Skeletal muscle tissue (tissue), 4 donors: ENCODE measurements around the gene TAF5L. TPM values are rescaled to one million over a fixed set of nuclear protein-coding genes. Genes with fewer than 3 reads are reported as not detected.

Experiments used
- H3K27ac ChIP-seq: one replicate; pipeline ENCODE4 v1.7.0; 2013; ENCODE audit warnings: mild to moderate bottlenecking, low read depth, low read length, inconsistent platforms
- H3K27me3 ChIP-seq, 3 donors: one replicate each; pipeline ENCODE4 v1.7.0; 2013; ENCODE audit warnings: low read length in 3 of 3; ENCODE audit not compliant: control insufficient read depth in 3 of 3, insufficient read depth in 3 of 3
- H3K36me3 ChIP-seq, 3 donors: one replicate each; pipeline ENCODE4 v1.7.0; 2013; ENCODE audit warnings: low read length in 3 of 3; ENCODE audit not compliant: control insufficient read depth in 3 of 3, insufficient read depth in 3 of 3
- H3K4me1 ChIP-seq, 3 donors: one replicate each; pipeline ENCODE4 v1.7.0; 2013; ENCODE audit warnings: low read length in 3 of 3, mild to moderate bottlenecking in 3 of 3; ENCODE audit not compliant: control insufficient read depth in 3 of 3, insufficient read depth in 3 of 3
- H3K4me3 ChIP-seq, 3 donors: one replicate each; pipeline ENCODE4 v1.7.0; 2013; ENCODE audit warnings: low read length in 3 of 3
- H3K9ac ChIP-seq, 3 donors: one replicate each; pipeline ENCODE4 v1.7.0; 2013; ENCODE audit warnings: low read length in 3 of 3, mild to moderate bottlenecking in 3 of 3, moderate library complexity in 2 of 3, low read depth in 1 of 3
- H3K9me3 ChIP-seq, 3 donors: one replicate each; pipeline ENCODE4 v1.7.0; 2013; ENCODE audit warnings: low read length in 3 of 3; ENCODE audit not compliant: control insufficient read depth in 3 of 3
- total RNA-seq: library from RNA; depleted of rRNA; stranded (reverse); fragments of >200 nt; gene quantifications from one replicate; pipeline ENCODE4 v1.2.3, GENCODE V29; 2014
- donor health status: Osteomylitis.

TAF5L gene
- total RNA-seq, 1 donor from 2014 or later: 9.9 TPM

DNA sequence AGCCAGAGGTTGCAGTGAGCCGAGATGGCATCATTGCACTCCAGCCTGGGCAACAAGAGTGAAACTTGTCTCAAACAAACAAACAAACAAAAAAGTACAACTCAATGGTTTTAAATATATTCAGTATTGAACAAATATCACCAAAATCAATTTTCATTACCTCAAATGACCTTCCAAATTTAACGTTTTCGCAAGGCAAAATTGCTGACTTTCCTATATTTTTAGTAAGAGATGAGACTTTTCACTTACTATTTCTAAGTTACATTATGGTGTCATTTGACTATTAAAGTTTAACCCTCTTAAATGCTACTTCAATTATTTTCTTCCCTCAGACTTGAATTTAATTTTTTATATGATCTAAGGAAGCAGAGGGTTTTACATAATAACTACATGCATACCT is 44.4 kb downstream of the TAF5L start:
- H3K4me1 ChIP-seq: peaks cover 8 to 13% (median 11%) of the 10 kb centered on the region in 3 donors
- no peak overlapping the region for H3K27ac ChIP-seq
- no peak overlapping the region for H3K9ac ChIP-seq
- no peak overlapping the region for H3K4me3 ChIP-seq
- no peaks in the 10 kb centered on the region for H3K36me3 ChIP-seq
- H3K9me3 ChIP-seq: no peaks in the 10 kb centered on the region
- H3K27me3 ChIP-seq: no peaks in the 10 kb centered on the region

DNA sequence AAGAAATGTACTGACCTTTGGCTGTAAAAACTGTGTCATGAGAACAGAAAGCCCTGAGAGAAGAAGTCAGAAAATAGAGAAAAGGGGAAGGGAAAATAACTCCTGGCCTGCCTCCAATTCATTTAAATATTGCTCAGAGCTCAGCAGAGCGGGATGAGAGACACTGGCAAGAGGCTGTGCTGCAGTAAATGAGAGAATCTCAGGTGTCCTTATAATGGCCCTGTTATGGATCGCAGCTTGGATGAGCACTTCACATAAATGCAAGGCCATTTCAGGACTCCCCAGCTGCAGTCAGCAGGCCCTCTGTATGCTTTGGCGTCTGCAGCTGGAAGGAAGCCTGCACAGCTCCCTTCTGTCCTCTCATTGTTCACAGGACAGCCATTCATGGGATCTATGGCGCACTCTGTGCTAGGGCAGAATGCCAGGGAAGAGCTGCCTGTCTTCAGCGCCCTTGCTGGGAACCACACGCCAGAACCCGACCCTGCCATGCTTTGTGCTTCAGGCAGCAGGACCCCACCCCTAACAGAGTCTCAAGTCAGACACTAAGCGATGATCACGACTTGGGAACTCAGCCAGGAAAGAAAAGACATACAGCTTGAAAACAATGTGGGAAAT is 46.8 kb downstream of the TAF5L start:
- H3K27ac ChIP-seq: peak overlapping the region; percentile 9
- no peaks in the 10 kb centered on the region for H3K36me3 ChIP-seq
- H3K9me3 ChIP-seq: no peaks in the 10 kb centered on the region
- H3K27me3 ChIP-seq: no peaks in the 10 kb centered on the region
- H3K9ac ChIP-seq: peak overlapping the region in 1 of 3 donors; percentile 66
- peaks cover 8 to 13% (median 11%) of the 10 kb centered on the region in 3 donors for H3K4me1 ChIP-seq
- peak overlapping the region in 2 of 3 donors; percentile 30 to 42 for H3K4me3 ChIP-seq

DNA sequence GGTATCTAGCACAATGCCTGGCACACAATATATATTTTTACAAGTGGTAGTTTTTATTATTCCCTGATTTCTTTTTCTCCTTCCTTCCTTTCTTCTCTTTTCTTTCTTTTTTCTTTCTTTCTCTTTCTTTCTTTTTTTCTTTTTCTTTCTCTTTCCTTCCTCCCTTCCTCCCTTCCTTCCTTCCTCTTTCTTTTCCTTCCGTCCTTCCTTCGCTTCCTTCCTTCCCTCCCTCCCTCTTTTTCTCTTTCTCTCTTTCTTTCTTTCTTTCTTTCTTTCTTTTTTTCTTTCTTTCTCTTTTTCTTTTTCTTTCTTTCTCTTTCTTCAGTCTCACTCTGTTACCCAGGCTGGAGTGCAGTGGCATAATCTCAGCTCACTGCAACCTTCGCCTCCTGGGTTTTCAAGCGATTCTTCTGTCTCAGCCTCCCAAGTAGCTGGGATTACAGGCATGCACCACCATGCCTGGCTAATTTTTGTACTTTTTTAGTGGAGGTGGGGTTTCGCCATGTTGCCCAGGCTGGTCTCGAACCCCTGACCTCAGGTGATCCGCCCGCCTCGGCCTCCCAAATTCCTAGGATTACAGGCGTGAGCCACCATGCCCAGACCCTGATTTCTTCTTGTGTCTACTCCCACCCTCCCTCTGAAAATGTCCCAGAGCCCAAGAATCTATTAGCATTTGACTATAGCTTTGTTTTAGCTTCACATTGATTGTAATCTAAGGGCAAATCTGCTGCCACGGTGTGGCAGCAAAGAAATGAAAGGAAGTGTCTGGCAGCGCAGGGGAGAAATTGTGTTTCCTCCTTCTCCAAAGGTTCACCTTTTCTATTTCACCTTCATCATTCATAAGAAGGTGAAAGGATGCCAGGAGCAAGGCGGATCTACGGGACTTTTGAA is 47.5 kb downstream of the TAF5L start:
- no peak overlapping the region for H3K4me3 ChIP-seq
- H3K36me3 ChIP-seq: no peaks in the 10 kb centered on the region
- H3K4me1 ChIP-seq: peaks cover 8 to 13% (median 11%) of the 10 kb centered on the region in 3 donors
- no peaks in the 10 kb centered on the region for H3K27me3 ChIP-seq
- peak overlapping the region; percentile 9 for H3K27ac ChIP-seq
- no peak overlapping the region for H3K9ac ChIP-seq
- H3K9me3 ChIP-seq: no peaks in the 10 kb centered on the region

DNA sequence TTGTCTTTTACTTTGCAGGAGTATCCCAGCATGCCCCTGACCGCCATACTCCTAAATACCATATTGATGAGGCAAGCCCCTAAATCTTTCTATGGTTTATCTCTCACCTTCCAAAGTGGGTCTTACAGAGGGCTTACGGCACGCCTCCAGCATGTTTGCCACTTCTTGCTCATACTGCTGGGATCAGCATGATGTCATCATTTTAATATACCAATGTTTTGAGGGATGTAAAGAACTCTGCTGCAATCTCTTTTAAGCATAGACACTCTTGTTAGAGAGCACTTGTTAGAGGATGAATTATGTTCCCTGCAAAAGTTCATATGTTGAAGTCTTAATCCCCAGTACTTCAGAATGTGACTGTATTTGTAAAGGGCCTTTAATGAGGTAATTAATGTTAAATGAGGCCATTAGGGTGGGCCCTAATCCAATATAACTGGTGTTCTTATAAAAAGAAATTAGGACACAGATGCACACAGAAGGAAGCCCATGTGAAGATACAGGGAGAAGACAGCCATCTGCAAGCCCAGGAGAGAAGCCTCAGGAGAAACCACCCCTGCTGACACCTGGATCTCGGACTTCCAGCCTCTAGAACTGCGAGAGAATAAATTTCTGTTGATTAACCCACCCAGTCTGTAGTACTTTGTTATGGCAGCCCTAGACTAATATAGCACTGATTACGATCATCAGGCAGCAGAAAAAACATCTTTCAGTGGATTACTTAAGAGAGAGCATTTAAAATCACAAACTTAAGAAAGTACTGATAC is 51.1 kb downstream of the TAF5L start:
- no peaks in the 10 kb centered on the region for H3K36me3 ChIP-seq
- H3K4me1 ChIP-seq: peaks cover 6 to 8% (median 7%) of the 10 kb centered on the region in 3 donors
- no peak overlapping the region for H3K27ac ChIP-seq
- H3K9ac ChIP-seq: no peak overlapping the region
- H3K27me3 ChIP-seq: no peaks in the 10 kb centered on the region
- H3K9me3 ChIP-seq: no peaks in the 10 kb centered on the region
- H3K4me3 ChIP-seq: no peak overlapping the region

DNA sequence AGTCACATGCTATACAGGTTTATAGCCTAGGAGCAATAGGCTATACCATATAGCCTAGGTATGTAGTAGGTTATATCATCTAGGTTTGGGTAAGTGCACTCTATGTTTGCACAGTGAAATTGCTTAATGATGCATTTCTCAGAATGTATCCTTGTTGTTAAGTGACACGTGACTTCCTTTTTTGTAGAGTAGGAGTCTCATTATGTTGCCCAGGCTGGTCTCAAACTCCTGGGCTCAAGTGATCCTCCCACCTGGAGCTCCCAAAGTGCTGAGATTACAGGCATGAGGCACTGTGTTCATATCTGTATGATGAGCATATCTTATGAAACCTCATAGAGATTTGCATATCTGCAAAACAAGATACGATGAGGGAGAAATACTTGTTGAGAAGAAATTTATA is 53.6 kb downstream of the TAF5L start:
- Histone ChIP-seq H3K27me3 (no peaks in the 10 kb centered on the region), H3K27ac (no peak overlapping the region), H3K9me3 (no peaks in the 10 kb centered on the region), H3K4me1 (no peaks in the 10 kb centered on the region), H3K4me3 (no peak overlapping the region), H3K9ac (no peak overlapping the region), H3K36me3 (no peaks in the 10 kb centered on the region)

DNA sequence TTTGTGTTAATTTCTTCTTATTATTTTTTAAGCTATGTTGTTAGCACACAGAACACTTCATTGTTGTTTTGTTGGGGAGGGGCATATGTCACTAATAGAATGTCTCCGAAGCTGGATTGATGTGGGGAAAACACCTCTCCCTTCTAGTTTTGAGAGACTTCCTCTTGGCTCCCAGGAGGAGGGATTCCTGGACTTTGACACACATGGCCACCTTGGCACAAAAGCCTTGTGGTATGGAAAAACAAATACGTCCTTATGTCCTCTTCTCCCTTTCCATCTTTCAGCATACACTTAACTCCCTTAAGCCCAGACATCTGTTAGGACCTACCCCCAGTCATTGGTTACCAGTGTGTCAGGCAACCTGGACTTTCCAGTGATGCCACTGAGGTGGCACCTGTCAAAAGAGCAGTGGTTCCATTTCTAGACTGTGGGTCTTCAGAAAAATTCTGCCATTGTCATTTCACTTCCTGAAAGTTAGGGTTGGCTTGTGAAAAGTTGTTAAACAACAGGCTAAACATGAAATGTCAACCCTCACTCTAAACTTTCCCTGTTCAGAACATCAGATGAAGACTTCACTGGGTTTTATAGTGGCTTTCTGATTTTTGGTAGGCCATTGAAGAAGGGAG is 54.9 kb downstream of the TAF5L start:
- no peak overlapping the region for H3K4me3 ChIP-seq
- no peak overlapping the region for H3K27ac ChIP-seq
- no peaks in the 10 kb centered on the region for H3K27me3 ChIP-seq
- no peaks in the 10 kb centered on the region for H3K4me1 ChIP-seq
- H3K36me3 ChIP-seq: no peaks in the 10 kb centered on the region
- no peak overlapping the region for H3K9ac ChIP-seq
- H3K9me3 ChIP-seq: no peaks in the 10 kb centered on the region

DNA sequence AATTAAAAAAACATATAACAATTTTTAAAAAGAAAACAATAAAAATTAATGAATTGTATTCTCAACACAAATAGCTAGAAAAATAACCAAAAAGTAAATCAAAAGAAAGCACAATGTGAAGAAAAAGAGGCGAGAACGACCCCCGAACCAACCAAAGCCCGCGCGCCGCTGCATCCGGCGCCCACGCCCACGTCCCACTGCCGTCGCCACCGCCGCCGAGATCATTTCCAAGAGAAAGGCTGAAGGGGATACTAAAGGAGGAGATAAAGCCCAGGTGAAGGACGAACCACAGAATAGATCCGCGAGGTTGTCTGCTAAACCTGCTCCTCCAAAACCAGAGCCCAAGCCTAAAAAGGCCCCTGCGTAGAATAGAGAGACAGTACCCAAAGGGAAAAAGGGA is 55.6 kb downstream of the TAF5L start:
- no peaks in the 10 kb centered on the region for H3K36me3 ChIP-seq
- H3K9ac ChIP-seq: no peak overlapping the region
- H3K27me3 ChIP-seq: no peaks in the 10 kb centered on the region
- H3K4me3 ChIP-seq: no peak overlapping the region
- no peaks in the 10 kb centered on the region for H3K9me3 ChIP-seq
- H3K27ac ChIP-seq: no peak overlapping the region
- no peaks in the 10 kb centered on the region for H3K4me1 ChIP-seq

DNA sequence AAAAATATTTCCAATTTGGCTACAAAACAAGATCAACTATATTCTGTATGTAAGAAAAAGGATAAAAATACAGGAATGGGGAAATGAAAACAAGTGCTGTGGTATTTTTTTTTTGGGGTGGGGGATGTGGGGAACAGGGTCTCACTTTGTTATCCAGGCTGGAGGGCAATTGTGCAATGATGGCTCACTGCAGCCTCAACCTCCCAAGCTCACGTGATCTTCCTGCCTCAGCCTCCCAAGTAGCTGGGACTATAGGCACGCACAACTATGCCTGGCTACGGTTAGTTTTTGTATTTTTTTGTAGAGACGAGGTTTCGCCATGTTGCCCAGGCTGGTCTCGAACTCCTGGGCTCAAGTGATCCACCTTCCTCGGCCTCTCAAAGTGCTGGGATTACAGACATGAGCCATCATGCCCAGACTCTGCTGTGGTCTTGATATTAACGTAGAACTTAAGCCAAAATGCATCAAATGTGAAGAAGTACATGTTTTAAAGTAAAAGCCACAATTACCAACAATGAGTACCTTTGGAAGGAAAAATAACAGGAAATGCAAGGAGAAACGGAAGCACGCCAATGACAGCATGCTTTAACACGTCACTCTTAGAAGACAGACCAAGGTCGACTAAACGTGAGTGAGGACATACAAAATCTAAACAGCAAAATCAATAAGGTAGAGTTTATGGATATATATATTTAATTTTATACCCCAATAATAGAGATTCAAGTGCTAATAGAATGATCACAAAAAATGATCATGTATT is 58.6 kb downstream of the TAF5L start:
- H3K27ac ChIP-seq: no peak overlapping the region

DNA sequence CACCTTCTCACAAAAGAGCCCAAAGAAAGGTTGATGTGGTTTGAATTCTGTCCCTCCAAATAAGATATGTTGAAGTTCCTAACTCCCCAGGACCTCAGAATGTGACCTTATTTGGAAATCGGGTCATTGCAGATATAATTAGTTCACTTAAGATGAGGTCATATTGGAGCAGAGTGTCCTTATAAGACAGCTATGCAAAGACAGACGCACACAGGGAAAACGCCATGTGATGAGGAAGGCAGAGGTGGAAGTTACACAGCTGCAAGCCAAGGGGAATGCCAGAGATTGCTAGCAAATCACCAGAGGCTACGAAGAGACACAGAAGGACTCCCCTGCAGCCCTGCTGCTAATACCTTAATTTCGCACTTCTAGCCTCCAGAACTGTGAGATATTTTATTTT is 62.2 kb downstream of the TAF5L start:
- H3K9me3 ChIP-seq: no peaks in the 10 kb centered on the region

More for the DNA sequence above, 58.6 kb downstream of the TAF5L start:
- H3K27me3 ChIP-seq: no peaks in the 10 kb centered on the region
- H3K4me3 ChIP-seq: peak overlapping the region in 1 of 3 donors; percentile 35
- H3K9me3 ChIP-seq: no peaks in the 10 kb centered on the region
- H3K36me3 ChIP-seq: no peaks in the 10 kb centered on the region
- no peak overlapping the region for H3K9ac ChIP-seq
- H3K4me1 ChIP-seq: peaks cover 6 to 8% (median 8%) of the 10 kb centered on the region in 3 donors

More for the DNA sequence above, 62.2 kb downstream of the TAF5L start:
- H3K9ac ChIP-seq: peak overlapping the region in 2 of 3 donors; percentile 34 to 46
- no peaks in the 10 kb centered on the region for H3K27me3 ChIP-seq
- peaks cover 8 to 11% (median 9%) of the 10 kb centered on the region in 3 donors for H3K4me1 ChIP-seq
- H3K36me3 ChIP-seq: no peaks in the 10 kb centered on the region
- H3K4me3 ChIP-seq: no peak overlapping the region
- no peak overlapping the region for H3K27ac ChIP-seq
